HG03442 (cell line): ENCODE measurements around the gene CNTNAP2.

Source experiments
- ATAC-seq: cut with Tn5 transposase; IDR thresholded peaks from one replicate; pipeline ENCODE4 v1.9.1; 2021; ENCODE audit warnings: mild to moderate bottlenecking, moderate library complexity; ENCODE audit not compliant: unreplicated experiment

Gene CNTNAP2

GRCh38 chr7:146285418-146285817 lies 168.8 kb downstream of the CNTNAP2 start:
- no peak for ATAC-seq

- no peak for ATAC-seq
Observed at GRCh38 chr7:146290746-146291145, 174.1 kb downstream of the CNTNAP2 start.

- no peak for ATAC-seq
Observed at GRCh38 chr7:146291900-146292299, 175.3 kb downstream of the CNTNAP2 start.

GRCh38 chr7:146296028-146296427 lies 179.4 kb downstream of the CNTNAP2 start:
- ATAC-seq = no peak

- no peak for ATAC-seq
Observed at GRCh38 chr7:146314962-146315361, 198.4 kb downstream of the CNTNAP2 start.

- no peak for ATAC-seq
Observed at GRCh38 chr7:146319629-146320028, 203.0 kb downstream of the CNTNAP2 start.

GRCh38 chr7:146321301-146321700 lies 204.7 kb downstream of the CNTNAP2 start:
- ATAC-seq = no peak

GRCh38 chr7:146331369-146331768 lies 214.8 kb downstream of the CNTNAP2 start:
- no peak for ATAC-seq

- ATAC-seq = no peak
Observed at GRCh38 chr7:146345251-146345650, 228.7 kb downstream of the CNTNAP2 start.

- ATAC-seq = no peak
Observed at GRCh38 chr7:146346096-146346495, 229.5 kb downstream of the CNTNAP2 start.

GRCh38 chr7:146355216-146355615 lies 238.6 kb downstream of the CNTNAP2 start:
- no peak for ATAC-seq

GRCh38 chr7:146359176-146359575 lies 242.6 kb downstream of the CNTNAP2 start:
- no peak for ATAC-seq

GRCh38 chr7:146366938-146367337 lies 250.3 kb downstream of the CNTNAP2 start:
- ATAC-seq = no peak

- no peak for ATAC-seq
Observed at GRCh38 chr7:146370171-146370570, 253.6 kb downstream of the CNTNAP2 start.

GRCh38 chr7:146375170-146375569 lies 258.6 kb downstream of the CNTNAP2 start:
- ATAC-seq = no peak

GRCh38 chr7:146378196-146378595 lies 261.6 kb downstream of the CNTNAP2 start:
- no peak for ATAC-seq

- ATAC-seq = no peak
Observed at GRCh38 chr7:146387140-146387539, 270.5 kb downstream of the CNTNAP2 start.

GRCh38 chr7:146388928-146389327 lies 272.3 kb downstream of the CNTNAP2 start:
- ATAC-seq = no peak

- ATAC-seq = no peak
Observed at GRCh38 chr7:146393346-146393745, 276.7 kb downstream of the CNTNAP2 start.

GRCh38 chr7:146397141-146397540 lies 280.5 kb downstream of the CNTNAP2 start:
- no peak for ATAC-seq

GRCh38 chr7:146401939-146402338 lies 285.3 kb downstream of the CNTNAP2 start:
- ATAC-seq = no peak

GRCh38 chr7:146405737-146406136 lies 289.1 kb downstream of the CNTNAP2 start:
- no peak for ATAC-seq

- ATAC-seq = no peak
Observed at GRCh38 chr7:146411975-146412374, 295.4 kb downstream of the CNTNAP2 start.

- ATAC-seq = no peak
Observed at GRCh38 chr7:146412781-146413180, 296.2 kb downstream of the CNTNAP2 start.
